Heart left ventricle (tissue), 13 donors: ENCODE data around the gene SLC16A10.

ENCODE experiments used
- POLR2A ChIP-seq, 2 donors: fragments of 450-650 bp; IDR thresholded peaks; one replicate each; pipeline ENCODE4 v1.6.1; 2017; ENCODE audit warnings: antibody characterized with exemption in 2 of 2, mild to moderate bottlenecking in 2 of 2, moderate library complexity in 2 of 2
- TF ChIP-seq, protein P1 (sequence below), 12 donors: fragments of 200-600 bp; sonication (generic) in 4 of 12; IDR thresholded peaks; one replicate each; pipeline versions ENCODE4 v1.5.0 to v1.8.0; 2018 to 2022; ENCODE audit warnings: antibody characterized with exemption in 12 of 12, mild to moderate bottlenecking in 5 of 12
- donor health status: ischemic (EF 13 %, LVEDD 7.1; RV severe dilation, severe dysfunction).
- donor health status: DM: no; HTN: yes; CAD: no.
- donor health status: DM: no; HTN: no; CAD: no.
- donor health status: ischemic (EF 25% LVEDD 6.9; RV normal size, moderate dysfunction).
- donor health status: ischemic (EF 25% LVEDD 5.7; RV mildly dilated, moderate dysfunction).
- donor health status: ischemic (EF 35%, LVEDD 5.7; RV mildly dilated, moderate dysfunction).
- donor health status: nonischemic (EF 11% LVEDD 7.7; RV severe dilation, severe dysfunction).
- donor health status: DM: yes; HTN: yes; CAD: no.
- donor health status: PGD.
- donor health status: ischemic (EF 29% LVEDD 5.4; RV normal size, mild dysfunction).
- donor health status: nonischemic (EF 23%, LVEDD 6.1; RV moderate dilation, normal function).

DNA sequence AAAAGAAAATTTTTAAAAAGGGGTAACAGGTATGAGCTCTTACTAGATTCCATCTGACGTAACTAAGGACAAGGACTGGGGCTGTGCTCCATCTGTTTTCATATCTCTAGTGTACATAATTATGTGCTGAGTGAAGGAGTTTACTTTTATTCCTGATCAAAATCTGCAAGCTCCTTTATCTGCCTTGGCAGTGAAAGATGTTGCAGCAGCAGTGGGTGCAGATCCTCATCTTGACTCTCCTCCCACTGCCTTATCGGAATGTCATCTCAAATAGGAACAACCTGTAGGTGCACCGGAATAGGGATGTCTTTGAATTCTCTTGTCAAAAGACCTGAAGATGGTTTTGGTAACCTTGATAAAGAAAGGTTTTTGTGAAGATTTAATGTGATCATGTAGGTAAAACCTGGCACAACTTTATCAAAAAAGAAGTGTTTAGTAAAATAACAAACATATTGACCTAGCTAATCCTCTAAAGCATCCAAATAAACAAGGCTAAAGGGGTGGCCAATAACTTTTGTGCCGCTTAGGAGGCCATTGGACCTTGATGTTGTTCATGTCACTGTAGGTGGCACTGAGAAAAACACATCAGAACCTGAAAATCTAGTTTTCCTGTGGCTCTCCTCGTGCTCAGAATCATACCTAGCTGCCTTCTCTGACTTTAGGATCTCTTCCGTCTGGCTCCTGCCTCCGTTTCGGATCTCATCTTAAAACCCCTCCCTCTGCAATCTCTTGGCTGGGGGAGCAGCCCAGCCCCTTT lies 19.0 kb upstream of the SLC16A10 start:
- TF ChIP-seq, protein P1, sequence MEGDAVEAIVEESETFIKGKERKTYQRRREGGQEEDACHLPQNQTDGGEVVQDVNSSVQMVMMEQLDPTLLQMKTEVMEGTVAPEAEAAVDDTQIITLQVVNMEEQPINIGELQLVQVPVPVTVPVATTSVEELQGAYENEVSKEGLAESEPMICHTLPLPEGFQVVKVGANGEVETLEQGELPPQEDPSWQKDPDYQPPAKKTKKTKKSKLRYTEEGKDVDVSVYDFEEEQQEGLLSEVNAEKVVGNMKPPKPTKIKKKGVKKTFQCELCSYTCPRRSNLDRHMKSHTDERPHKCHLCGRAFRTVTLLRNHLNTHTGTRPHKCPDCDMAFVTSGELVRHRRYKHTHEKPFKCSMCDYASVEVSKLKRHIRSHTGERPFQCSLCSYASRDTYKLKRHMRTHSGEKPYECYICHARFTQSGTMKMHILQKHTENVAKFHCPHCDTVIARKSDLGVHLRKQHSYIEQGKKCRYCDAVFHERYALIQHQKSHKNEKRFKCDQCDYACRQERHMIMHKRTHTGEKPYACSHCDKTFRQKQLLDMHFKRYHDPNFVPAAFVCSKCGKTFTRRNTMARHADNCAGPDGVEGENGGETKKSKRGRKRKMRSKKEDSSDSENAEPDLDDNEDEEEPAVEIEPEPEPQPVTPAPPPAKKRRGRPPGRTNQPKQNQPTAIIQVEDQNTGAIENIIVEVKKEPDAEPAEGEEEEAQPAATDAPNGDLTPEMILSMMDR (IDR thresholded peaks at IDR 0.05): no peak
- no peak for TF ChIP-seq POLR2A (IDR thresholded peaks at IDR 0.05)
